Stimulated activated CD8-positive, alpha-beta memory T cell treated with anti-CD3 and anti-CD28 coated beads, Interleukin-2, amount 100 ng/mL, for 48 hours (primary cell): Measurements from ENCODE around the gene ECM1.
A peak's percentile ranks its signal among the peaks of the same experiment; 100 is the strongest.

ENCODE experiments used
- DNase-seq, 2 donors: peaks; one replicate each; pipeline ENCODE4 v3.0.0-alpha.2; 2020; ENCODE audit warnings: low read depth in 2 of 2

Gene ECM1

DNA sequence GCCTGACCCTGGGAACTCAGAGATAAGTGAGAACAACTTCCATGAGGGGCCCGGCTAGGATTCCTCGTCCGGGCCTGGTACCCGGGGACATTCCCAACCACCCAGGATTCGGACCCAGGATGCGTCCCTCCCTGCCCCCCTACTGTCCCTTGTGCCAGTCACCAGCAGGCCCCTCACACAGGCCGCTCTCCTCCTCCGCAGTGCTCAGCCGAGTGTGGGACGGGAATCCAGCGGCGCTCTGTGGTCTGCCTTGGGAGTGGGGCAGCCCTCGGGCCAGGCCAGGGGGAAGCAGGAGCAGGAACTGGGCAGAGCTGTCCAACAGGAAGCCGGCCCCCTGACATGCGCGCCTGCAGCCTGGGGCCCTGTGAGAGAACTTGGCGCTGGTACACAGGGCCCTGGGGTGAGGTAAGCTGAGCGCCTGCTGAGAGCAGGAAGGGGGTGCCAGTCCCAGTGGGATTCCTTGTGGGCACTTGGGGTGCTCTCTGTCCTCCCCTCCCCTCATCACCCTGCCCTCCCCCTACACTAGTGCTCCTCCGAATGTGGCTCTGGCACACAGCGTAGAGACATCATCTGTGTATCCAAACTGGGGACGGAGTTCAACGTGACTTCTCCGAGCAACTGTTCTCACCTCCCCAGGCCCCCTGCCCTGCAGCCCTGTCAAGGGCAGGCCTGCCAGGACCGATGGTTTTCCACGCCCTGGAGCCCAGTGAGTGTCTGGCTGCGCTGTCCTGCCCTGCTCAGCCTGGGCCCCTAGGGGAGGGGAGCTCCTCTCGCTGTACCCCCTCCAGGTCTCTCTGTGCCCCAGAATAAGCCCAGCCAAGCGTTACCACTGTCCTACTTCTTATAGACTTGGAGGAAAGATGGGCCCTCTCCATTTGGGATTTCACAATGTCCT is 51.1 kb downstream of the ECM1 start:
- DNase-seq, result no peak

DNA sequence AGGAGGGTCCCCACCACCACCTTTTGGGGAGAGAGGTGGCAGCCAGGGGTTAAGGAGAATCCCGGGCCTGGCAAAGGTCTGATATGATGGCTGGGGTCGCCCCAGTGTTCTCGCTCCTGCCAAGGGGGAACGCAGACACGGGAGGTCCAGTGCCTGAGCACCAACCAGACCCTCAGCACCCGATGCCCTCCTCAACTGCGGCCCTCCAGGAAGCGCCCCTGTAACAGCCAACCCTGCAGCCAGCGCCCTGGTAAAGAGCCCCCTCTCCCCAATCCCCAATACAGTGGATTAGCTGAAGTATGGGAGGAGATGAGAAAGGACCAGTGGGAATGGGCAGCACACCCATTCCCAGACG is 51.7 kb downstream of the ECM1 start:
- DNase-seq, result no peak

DNA sequence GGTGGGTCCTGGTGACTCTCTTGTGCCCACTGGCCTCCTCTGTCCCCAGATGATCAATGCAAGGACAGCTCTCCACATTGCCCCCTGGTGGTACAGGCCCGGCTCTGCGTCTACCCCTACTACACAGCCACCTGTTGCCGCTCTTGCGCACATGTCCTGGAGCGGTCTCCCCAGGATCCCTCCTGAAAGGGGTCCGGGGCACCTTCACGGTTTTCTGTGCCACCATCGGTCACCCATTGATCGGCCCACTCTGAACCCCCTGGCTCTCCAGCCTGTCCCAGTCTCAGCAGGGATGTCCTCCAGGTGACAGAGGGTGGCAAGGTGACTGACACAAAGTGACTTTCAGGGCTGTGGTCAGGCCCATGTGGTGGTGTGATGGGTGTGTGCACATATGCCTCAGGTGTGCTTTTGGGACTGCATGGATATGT is 52.1 kb downstream of the ECM1 start:
- DNase-seq, result peak; percentile 57 to 63

- peak; percentile 83 for DNase-seq
Measured at GRCh38 chr1:150560576-150561253, 52.8 kb downstream of the ECM1 start.

DNA sequence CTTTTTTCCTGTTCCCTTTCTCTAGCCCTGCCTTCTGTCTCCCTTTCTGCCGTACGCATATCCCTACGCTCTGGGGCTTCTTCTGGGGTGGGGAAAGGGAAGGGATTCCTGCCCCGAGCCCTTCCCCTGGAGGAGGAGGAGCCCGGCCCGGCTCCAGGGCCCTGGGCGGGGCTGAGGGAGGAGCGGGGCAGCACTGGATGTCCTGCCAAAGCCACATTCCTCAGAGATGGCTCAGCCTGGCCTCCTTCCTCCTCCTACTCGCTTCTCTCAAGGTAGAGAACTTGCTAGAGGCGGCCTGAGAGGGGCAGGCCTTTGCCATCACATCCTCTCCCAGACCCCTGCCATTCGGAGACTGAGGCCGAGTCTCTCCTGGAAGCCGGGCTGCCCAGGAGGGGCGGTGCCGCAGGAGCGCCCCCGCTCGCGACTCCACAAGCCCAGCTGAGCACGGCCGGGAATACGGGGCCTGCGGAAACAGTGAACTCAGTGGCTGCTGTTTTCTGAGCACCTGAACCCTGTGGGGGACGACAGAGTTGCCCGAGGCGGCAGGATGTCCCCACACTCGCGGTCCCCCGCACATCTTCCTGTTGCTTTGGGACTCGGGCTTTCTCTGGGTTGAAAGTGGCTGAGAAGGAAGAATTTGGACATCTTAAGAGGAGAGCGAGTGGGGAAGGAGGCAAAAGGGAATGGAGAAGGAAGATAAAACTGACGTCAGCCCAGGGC is 53.5 kb downstream of the ECM1 start:
- peak; percentile 51 to 64 for DNase-seq

- DNase-seq, result peak; percentile 77 to 88
Measured at GRCh38 chr1:150561974-150562445, 54.1 kb downstream of the ECM1 start.

DNA sequence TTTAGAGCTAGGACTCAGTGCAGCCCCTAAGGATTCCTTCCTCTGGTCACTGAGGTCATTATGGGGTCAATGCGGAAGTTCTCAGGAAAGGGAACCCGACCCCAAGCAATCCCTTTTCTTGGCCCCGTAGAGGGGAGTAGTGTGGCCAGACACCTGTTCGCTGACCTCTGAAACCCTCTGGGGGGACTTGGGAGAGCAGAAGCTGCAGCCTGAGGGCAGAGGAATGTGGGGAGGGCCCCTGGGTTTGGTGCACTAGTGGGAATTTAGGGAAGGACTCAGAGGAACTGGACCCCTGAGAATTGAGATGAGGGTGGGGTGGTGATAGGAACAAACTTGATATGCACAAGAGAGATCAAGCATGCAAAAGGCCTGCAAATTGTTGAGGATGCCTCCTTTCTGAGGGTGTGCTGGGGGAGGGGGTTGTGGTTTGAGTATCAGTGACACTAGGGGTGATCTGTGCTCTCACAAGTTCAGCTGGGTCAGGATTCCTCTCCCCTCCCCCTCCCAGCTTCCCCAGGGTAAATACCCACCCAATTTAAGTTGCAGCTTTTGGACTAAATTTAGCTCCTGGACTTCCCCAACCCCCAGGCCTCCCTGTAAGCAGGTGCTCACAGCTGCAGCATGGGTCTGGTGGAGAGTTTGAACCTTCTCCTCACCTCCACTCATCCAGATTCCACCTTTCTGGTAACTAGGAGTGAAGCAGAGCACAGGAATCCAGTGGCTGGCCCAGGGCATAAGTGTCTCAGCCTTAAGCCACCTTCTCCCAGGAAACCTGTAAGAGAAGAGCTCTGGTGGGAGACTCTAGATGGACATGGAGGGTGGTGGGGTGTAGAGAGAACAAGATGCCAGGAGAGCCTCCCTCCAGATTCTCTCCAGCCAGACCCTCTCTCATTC is 54.8 kb downstream of the ECM1 start:
- peak; percentile 66 to 69 for DNase-seq
